Ovary (tissue), 9 donors: Measurements from ENCODE around the gene C1orf141. TPM values are rescaled to one million over a fixed set of nuclear protein-coding genes. Genes with fewer than 3 reads are reported as not detected.

ENCODE experiments used
- DNase-seq, 5 donors: peaks; one replicate each; pipeline ENCODE4 v3.0.0-alpha.2; 2019 to 2020
- H3K27ac ChIP-seq, 2 donors: fragments of 200-600 bp; one replicate each; pipeline versions ENCODE4 v1.5.1 to v1.8.0; 2019 to 2022
- H3K27me3 ChIP-seq: fragments of 200-600 bp; one replicate; pipeline ENCODE4 v1.8.0; 2022
- H3K36me3 ChIP-seq: fragments of 200-600 bp; sonication (generic); one replicate; pipeline ENCODE4 v1.5.1; 2019
- H3K4me1 ChIP-seq: one replicate; pipeline ENCODE4 v1.8.1; 2013; ENCODE audit warnings: mild to moderate bottlenecking, moderate library complexity; ENCODE audit not compliant: insufficient read depth
- H3K4me3 ChIP-seq: fragments of 200-600 bp; sonication (generic); one replicate; pipeline ENCODE4 v1.5.1; 2017
- H3K9me3 ChIP-seq, 2 donors: fragments of 200-600 bp in 1 of 2; sonication (generic) in 1 of 2; one replicate each; pipeline versions ENCODE4 v1.5.1 to v1.8.1; 2013 to 2019; ENCODE audit warnings: mild to moderate bottlenecking in 1 of 2, moderate library complexity in 1 of 2
- EP300 ChIP-seq: sonication (generic); formaldehyde crosslinking; IDR thresholded peaks from one replicate; pipeline ENCODE4 v1.6.1; 2017; ENCODE audit warnings: antibody characterized with exemption
- POLR2A ChIP-seq: fragments of 450-650 bp; IDR thresholded peaks from one replicate; pipeline ENCODE4 v1.6.1; 2017; ENCODE audit warnings: antibody characterized with exemption, mild to moderate bottlenecking, moderate library complexity
- WGBS, 3 donors: extraction: QIAGEN DNeasy Blood & Tissue Kit in 1 of 3; methylation state at CpG; one replicate each; pipeline versions ENCODE4 v1.1.5 to v1.1.7; 2013 to 2017; 5-methylcytosine and 5-hydroxymethylcytosine counted together
- intact Hi-C, 4 donors: fragments of 100-400 bp; cut with DNase I; formaldehyde crosslinking; loops; one replicate each; pipeline versions ENCODE4 v1.11.0 to v1.15.1; 2022 to 2023
- polyA plus RNA-seq, 2 donors: library from polyadenylated mRNA; stranded (reverse); fragments of 200-250 nt in 1 of 2; fragments of 350-450 nt in 1 of 2; fragmentation: Illumina TruSeq in 1 of 2; extraction: RNeasy Lipid Tissue Mini Kit (QIAGEN cat#74804) in 1 of 2; gene quantifications; one replicate each; pipeline ENCODE4 v1.2.3, GENCODE V29; 2013 to 2014
- total RNA-seq, 7 donors: library from RNA; depleted of rRNA in 2 of 7; stranded (reverse); fragments of >200 nt in 2 of 7; fragmentation: NEBNext Ultra II Directional in 3 of 7; extraction: Animal tissue kit (Norgen Biotek cat#: 25700) in 3 of 7; gene quantifications; one replicate each; pipeline versions ENCODE4 v1.1.0 to v1.2.4, GENCODE V29; 2016 to 2023
- TF ChIP-seq, protein P1 (sequence below), 3 donors: fragments of 450-650 bp in 2 of 3; fragments of 200-600 bp in 1 of 3; IDR thresholded peaks; one replicate each; pipeline versions ENCODE4 v1.5.1 to v1.8.0; 2016 to 2022; ENCODE audit warnings: antibody characterized with exemption in 3 of 3, mild to moderate bottlenecking in 1 of 3
- donor health status: DM: no; HTN: no; CAD: no; lungs with moderate emphysema.
- donor health status: DM: no; HTN: no; CAD: no.
- donor health status: Bipolar disorder and iron deficiency.
- donor health status: DM: yes; HTN: yes; CAD: no.
- donor health status: DM: no; HTN: no; CAD: no.
- donor health status: DM: yes; HTN: yes; CAD: no.

Gene C1orf141
- total and polyA plus RNA-seq, 9 donors = 0.24 to 11.2 (median 0.75) TPM; not detected in 3

DNA sequence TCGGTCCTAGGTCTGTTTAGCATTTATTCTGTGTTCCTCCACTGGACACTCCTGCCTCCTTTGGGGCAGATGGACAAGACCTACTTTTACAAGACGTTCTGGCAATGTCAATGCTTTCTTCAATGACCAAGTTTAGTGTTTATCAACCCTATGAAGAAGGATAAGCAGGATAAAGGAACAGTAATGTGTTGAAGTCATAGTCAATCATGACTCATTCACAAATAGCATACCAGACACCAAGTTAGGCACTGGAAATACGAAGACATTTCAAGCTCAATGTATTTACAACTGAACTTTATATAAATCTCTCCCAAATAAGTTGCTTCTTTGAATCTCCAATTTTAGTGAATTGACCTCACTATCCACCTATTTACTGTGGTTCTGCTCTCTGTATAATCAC, 76.0 kb downstream of the C1orf141 start:
- DNase-seq = no peak
- WGBS, 3 donors = 70 to 79% (median 74%) methylated on average over 3 of the region's 3 CpGs
- H3K4me3 ChIP-seq = no peak overlapping the region
- intact Hi-C loops = loop anchor here in 2 of 4 donors (10.0 kb wide), 2 partner anchors 64 to 134 kb away; partner anchors contain the start of genes DNAI4 (in 1 of the 2) and MIER1 (in 1 of the 2)
- H3K4me1 ChIP-seq = no peaks in the 10 kb centered on the region
- no peaks in the 10 kb centered on the region for H3K27me3 ChIP-seq
- no peak overlapping the region for H3K27ac ChIP-seq
- no peaks in the 10 kb centered on the region for H3K36me3 ChIP-seq
- H3K9me3 ChIP-seq = no peaks in the 10 kb centered on the region
- TF ChIP-seq POLR2A = no peak
- TF ChIP-seq, protein P1, sequence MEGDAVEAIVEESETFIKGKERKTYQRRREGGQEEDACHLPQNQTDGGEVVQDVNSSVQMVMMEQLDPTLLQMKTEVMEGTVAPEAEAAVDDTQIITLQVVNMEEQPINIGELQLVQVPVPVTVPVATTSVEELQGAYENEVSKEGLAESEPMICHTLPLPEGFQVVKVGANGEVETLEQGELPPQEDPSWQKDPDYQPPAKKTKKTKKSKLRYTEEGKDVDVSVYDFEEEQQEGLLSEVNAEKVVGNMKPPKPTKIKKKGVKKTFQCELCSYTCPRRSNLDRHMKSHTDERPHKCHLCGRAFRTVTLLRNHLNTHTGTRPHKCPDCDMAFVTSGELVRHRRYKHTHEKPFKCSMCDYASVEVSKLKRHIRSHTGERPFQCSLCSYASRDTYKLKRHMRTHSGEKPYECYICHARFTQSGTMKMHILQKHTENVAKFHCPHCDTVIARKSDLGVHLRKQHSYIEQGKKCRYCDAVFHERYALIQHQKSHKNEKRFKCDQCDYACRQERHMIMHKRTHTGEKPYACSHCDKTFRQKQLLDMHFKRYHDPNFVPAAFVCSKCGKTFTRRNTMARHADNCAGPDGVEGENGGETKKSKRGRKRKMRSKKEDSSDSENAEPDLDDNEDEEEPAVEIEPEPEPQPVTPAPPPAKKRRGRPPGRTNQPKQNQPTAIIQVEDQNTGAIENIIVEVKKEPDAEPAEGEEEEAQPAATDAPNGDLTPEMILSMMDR (IDR thresholded peaks at IDR 0.05) = no peak

DNA sequence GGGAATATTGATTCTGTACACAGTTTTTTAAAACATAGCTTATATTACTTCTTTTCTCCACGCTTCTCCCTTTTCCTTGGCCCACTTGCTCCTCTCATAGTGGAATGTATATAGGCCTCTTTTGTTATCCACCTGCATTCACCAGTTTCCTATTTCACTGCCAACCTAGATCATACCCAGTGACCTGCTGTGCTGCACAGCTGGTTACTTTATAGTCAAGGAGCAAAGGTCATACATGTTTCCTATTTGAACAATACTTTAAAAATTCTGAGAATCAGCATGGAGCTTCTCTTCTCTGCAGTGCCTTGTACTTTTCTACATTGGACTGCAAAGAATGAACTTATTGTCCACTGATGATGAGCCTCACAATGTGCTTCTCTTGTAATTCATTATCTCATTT, 76.5 kb downstream of the C1orf141 start:
- Histone ChIP-seq H3K9me3 (no peaks in the 10 kb centered on the region), H3K36me3 (no peaks in the 10 kb centered on the region), H3K4me1 (no peaks in the 10 kb centered on the region), H3K27ac (no peak overlapping the region), H3K4me3 (no peak overlapping the region), H3K27me3 (no peaks in the 10 kb centered on the region)
- no peak for DNase-seq
- TF ChIP-seq POLR2A (no peak), EP300 (no peak)
- TF ChIP-seq, protein P1 (IDR thresholded peaks at IDR 0.05) = no peak
- intact Hi-C loops = loop anchor here in 2 of 4 donors (10.0 kb wide), 2 partner anchors 63 to 133 kb away; partner anchors contain the start of genes DNAI4 (in 1 of the 2) and MIER1 (in 1 of the 2)
- WGBS, 3 donors = 91 to 98% (median 98%) methylated on average over 1 of the region's 1 CpG

DNA sequence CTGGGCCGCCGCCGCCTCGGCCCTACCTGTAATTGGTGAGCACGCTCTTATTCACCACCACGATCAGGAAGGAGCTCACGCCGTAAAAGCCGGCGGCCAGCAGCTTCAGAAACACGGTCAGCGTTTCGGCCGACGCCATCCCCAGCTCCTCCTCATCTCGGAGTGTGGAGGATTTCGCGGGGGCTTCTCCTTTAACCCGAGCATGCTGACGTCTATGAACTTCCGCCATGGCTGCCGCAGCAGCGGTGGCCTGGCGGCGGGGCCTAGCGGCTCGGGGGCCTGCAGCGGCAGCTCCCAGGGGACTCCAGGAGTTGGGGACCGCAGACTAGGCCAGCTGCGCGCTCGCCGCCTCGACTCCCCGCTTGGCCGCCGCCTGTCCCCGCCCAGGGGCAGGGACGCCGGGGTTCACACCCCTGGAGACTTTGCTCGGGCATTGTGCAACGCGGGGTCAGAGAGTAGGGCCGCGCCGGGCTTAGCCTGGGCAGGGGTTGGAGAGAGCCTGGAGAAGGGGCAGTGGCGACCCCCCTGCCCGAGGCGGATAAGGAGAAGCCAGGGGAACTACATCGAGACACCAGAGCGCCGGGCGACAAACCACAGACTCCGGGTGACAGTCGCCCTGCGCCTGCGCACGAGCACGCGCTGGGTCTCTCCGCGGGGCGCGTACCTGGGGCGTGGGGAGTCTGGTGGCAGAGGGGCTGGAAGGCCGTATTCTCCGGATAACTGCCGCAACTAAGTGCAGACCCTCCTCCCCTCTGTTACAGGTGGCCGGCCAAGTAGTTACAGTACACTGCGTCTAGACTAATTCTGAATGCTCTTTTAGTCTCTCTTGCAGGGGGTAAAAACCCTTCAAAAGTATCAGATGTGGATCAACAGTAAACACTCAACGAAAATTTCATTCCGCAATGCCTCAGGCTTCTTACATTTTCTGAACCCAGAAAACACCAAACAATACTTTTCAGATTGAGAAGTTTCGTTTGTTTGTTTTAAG, 80.7 kb downstream of the C1orf141 start, which contains the start of gene SLC35D1:
Gene SLC35D1 (minus strand): TSS at position 364 of the 988 bp plus-strand sequence. CDS start 135 bp downstream, at position 229.
- intact Hi-C loops = loop anchor here in 2 of 4 donors (10.0 kb wide), 2 partner anchors 59 to 129 kb away; partner anchors contain the start of genes DNAI4 (in 1 of the 2) and MIER1 (in 1 of the 2)
- no peaks in the 10 kb centered on the region for H3K36me3 ChIP-seq
- peak; percentile 64 to 83 (median 71) for DNase-seq
- peak within 1 kb of the TSS; percentile 78 to 97 for H3K27ac ChIP-seq
- no peak for TF ChIP-seq POLR2A
- no peak for TF ChIP-seq EP300
- TF ChIP-seq, protein P1 (IDR thresholded peaks at IDR 0.05) = no peak
- no peaks in the 10 kb centered on the region for H3K4me1 ChIP-seq
- H3K9me3 ChIP-seq = no peaks in the 10 kb centered on the region
- 0 to 1% (median 1%) methylated on average over 61 to 73 of the region's 73 CpGs for WGBS, 3 donors
- peak within 1 kb of the TSS; percentile 87 for H3K4me3 ChIP-seq
- H3K27me3 ChIP-seq = no peaks in the 10 kb centered on the region

DNA sequence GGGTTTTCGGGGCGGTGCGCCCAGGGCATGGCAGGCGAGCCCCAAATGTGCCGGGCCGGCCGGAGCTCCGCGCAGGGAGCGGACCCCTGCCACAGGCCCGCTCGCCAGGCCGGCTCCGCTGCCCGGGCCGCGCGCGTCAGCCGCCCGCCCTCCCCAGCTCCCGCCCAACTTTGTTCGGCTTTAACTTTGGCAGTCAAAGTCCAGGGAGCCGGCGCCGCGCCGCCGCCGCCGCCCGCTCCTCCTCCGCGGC, 81.3 kb downstream of the C1orf141 start:
- Histone ChIP-seq H3K9me3 (no peaks in the 10 kb centered on the region), H3K36me3 (no peaks in the 10 kb centered on the region), H3K27me3 (no peaks in the 10 kb centered on the region), H3K4me1 (no peaks in the 10 kb centered on the region), H3K4me3 (peak overlapping the region; percentile 87), H3K27ac (peak overlapping the region; percentile 78 to 97)
- TF ChIP-seq POLR2A = no peak
- no peak for TF ChIP-seq EP300
- TF ChIP-seq, protein P1 (IDR thresholded peaks at IDR 0.05) = no peak
- 0 to 1% (median 0%) methylated on average over 20 to 34 of the region's 34 CpGs for WGBS, 3 donors
- peak in 4 of 5 donors; percentile 57 to 79 (median 68) for DNase-seq
- intact Hi-C loops = loop anchor here in 2 of 4 donors (10.0 kb wide), 2 partner anchors 59 to 129 kb away; partner anchors contain the start of genes DNAI4 (in 1 of the 2) and MIER1 (in 1 of the 2)
